Psoas muscle (tissue), 8 donors: ENCODE measurements around the gene BCAS3. TPM values are rescaled to one million over a fixed set of nuclear protein-coding genes. Genes with fewer than 3 reads are reported as not detected.
"Not testable (repeated sequence)": the region's sequence is repeated elsewhere in the genome, so short reads cannot be mapped to it uniquely, and the experiment has no call there.

Source experiments
- ATAC-seq, 4 donors: fragments of 200-7000 bp; cut with Tn5 transposase; one replicate each; pipeline ENCODE4 v1.9.1; 2020; ENCODE audit warnings: moderate library complexity in 3 of 4, mild to moderate bottlenecking in 2 of 4
- DNase-seq, 2 donors: peaks; one replicate each; pipeline ENCODE4 v3.0.0-alpha.2; 2020
- H3K27ac ChIP-seq: fragments of 200-600 bp; one replicate; pipeline ENCODE4 v1.8.0; 2022
- H3K27me3 ChIP-seq, 3 donors: fragments of 200-600 bp in 1 of 3; one replicate each; pipeline versions ENCODE4 v1.6.1 to v1.8.0; 2013 to 2022; ENCODE audit warnings: low read length in 2 of 3, mild to moderate bottlenecking in 2 of 3, moderate library complexity in 1 of 3; ENCODE audit not compliant: insufficient read depth in 3 of 3
- H3K36me3 ChIP-seq, 2 donors: fragments of 200-600 bp in 1 of 2; one replicate each; pipeline versions ENCODE4 v1.6.1 to v1.8.0; 2013 to 2022; ENCODE audit warnings: low read depth in 1 of 2, mild to moderate bottlenecking in 1 of 2, moderate library complexity in 1 of 2; ENCODE audit not compliant: insufficient read depth in 1 of 2
- H3K4me1 ChIP-seq: fragments of 200-600 bp; one replicate; pipeline ENCODE4 v1.8.0; 2022
- H3K4me3 ChIP-seq: fragments of 200-600 bp; one replicate; pipeline ENCODE4 v1.8.0; 2022; ENCODE audit warnings: mild to moderate bottlenecking
- H3K9me3 ChIP-seq: fragments of 200-600 bp; one replicate; pipeline ENCODE4 v1.8.0; 2022
- CTCF ChIP-seq: fragments of 200-600 bp; IDR thresholded peaks from one replicate; pipeline ENCODE4 v1.8.0; 2022; ENCODE audit warnings: antibody characterized with exemption
- WGBS, 3 donors: extraction: QIAGEN DNeasy Blood & Tissue Kit; methylation state at CpG; one replicate each; pipeline versions ENCODE4 v1.1.6 to v1.1.7; 2013; 5-methylcytosine and 5-hydroxymethylcytosine counted together
- intact Hi-C, 2 donors: fragments of 100-400 bp; cut with DNase I; formaldehyde crosslinking; loops; one replicate each; pipeline versions ENCODE4 v1.11.0 to v1.14.2; 2022
- polyA plus RNA-seq, 3 donors: library from polyadenylated mRNA; stranded (reverse); fragments of 200-250 nt; gene quantifications; one replicate each; pipeline ENCODE4 v1.2.3, GENCODE V29; 2013
- total RNA-seq, 4 donors: library from RNA; stranded (reverse); fragmentation: NEBNext Ultra II Directional in 2 of 4; extraction: Animal tissue kit (Norgen Biotek cat#: 25700) in 2 of 4; gene quantifications; one replicate each; pipeline versions ENCODE4 v1.2.1 to v1.2.4, GENCODE V29; 2021 to 2023
- donor health status: healthy with polysubstance abuse.
- donor health status: DM: no; HTN: no; CAD: no; lungs with moderate emphysema.
- donor health status: Bipolar disorder and iron deficiency.
- donor health status: healthy.
- donor health status: DM: yes; HTN: yes; CAD: no.
- donor health status: DM: no; HTN: no; CAD: no.
- donor health status: DM: no; HTN: no; CAD: no.
- donor health status: DM: yes; HTN: yes; CAD: no.

The BCAS3 gene
- total and polyA plus RNA-seq, 7 donors, result 2.4 to 28.8 (median 15.0) TPM

GRCh38 chr17:60971515-60972369, 294.1 kb downstream of the BCAS3 start:
- peak in 1 of 4 donors; percentile 45 for ATAC-seq
- no peaks in the 10 kb centered on the region for H3K4me1 ChIP-seq
- H3K27ac ChIP-seq, result no peak overlapping the region
- H3K9me3 ChIP-seq, result no peaks in the 10 kb centered on the region
- intact Hi-C loops, result no loop called here
- peak; percentile 48 for TF ChIP-seq CTCF
- H3K4me3 ChIP-seq, result no peak overlapping the region
- H3K27me3 ChIP-seq, result no peaks in the 10 kb centered on the region
- H3K36me3 ChIP-seq, result no peaks in the 10 kb centered on the region
- DNase-seq, result no peak
- WGBS, 3 donors, result 57 to 59% (median 58%) methylated on average over 6 of the region's 6 CpGs

- DNase-seq, result not testable (repeated sequence)
Measured at GRCh38 chr17:60976861-60977260, 299.2 kb downstream of the BCAS3 start.

GRCh38 chr17:60989379-60989778, 311.7 kb downstream of the BCAS3 start:
- no peak for TF ChIP-seq CTCF
- H3K27me3 ChIP-seq, result no peaks in the 10 kb centered on the region
- H3K9me3 ChIP-seq, result peaks cover 8% of the 10 kb centered on the region
- H3K4me1 ChIP-seq, result no peaks in the 10 kb centered on the region
- H3K27ac ChIP-seq, result no peak overlapping the region
- ATAC-seq (no peak), DNase-seq (no peak)
- intact Hi-C loops, result no loop called here
- H3K4me3 ChIP-seq, result no peak overlapping the region
- no peaks in the 10 kb centered on the region for H3K36me3 ChIP-seq

More at GRCh38 chr17:60976861-60977260, 299.2 kb downstream of the BCAS3 start:
- intact Hi-C loops, H3K27ac ChIP-seq, H3K27me3 ChIP-seq, H3K4me3 ChIP-seq, H3K36me3 ChIP-seq, ATAC-seq, H3K9me3 ChIP-seq, H3K4me1 ChIP-seq: not testable (repeated sequence)
- WGBS, 3 donors, result 94 to 98% (median 97%) methylated on average over 19 to 20 of the region's 23 CpGs

GRCh38 chr17:60989846-60990245, 312.2 kb downstream of the BCAS3 start:
- Histone ChIP-seq H3K9me3 (peaks cover 8% of the 10 kb centered on the region), H3K36me3 (no peaks in the 10 kb centered on the region), H3K27ac (no peak overlapping the region), H3K4me1 (no peaks in the 10 kb centered on the region), H3K4me3 (no peak overlapping the region), H3K27me3 (no peaks in the 10 kb centered on the region)
- DNase-seq, result no peak
- no peak for ATAC-seq
- intact Hi-C loops, result no loop called here
- no peak for TF ChIP-seq CTCF
- 91 to 96% (median 95%) methylated on average over 9 of the region's 9 CpGs for WGBS, 3 donors

- intact Hi-C loops, result no loop called here
- no peak for ATAC-seq
- Histone ChIP-seq H3K9me3 (no peaks in the 10 kb centered on the region), H3K27ac (no peak overlapping the region), H3K36me3 (no peaks in the 10 kb centered on the region), H3K4me1 (no peaks in the 10 kb centered on the region), H3K4me3 (no peak overlapping the region), H3K27me3 (no peaks in the 10 kb centered on the region)
- no peak for TF ChIP-seq CTCF
- no peak for DNase-seq
- 74 to 85% (median 82%) methylated on average over 3 of the region's 3 CpGs for WGBS, 3 donors
Measured at GRCh38 chr17:60993497-60993896, 315.8 kb downstream of the BCAS3 start.
